Small intestine (tissue), 7 donors: Measurements from ENCODE around the gene XRCC2. TPM values are rescaled to one million over a fixed set of nuclear protein-coding genes. Genes with fewer than 3 reads are reported as not detected.

Source experiments
- DNase-seq, 2 donors: peaks; one replicate each; pipeline versions ENCODE4 v3.0.0 to v3.0.0-alpha.2; 2013
- FAIRE-seq: peaks from 2 replicates; lab custom pipeline; 2012; peaks lifted over from hg19 to GRCh38; lab: Jason Lieb, UNC
- H3K27ac ChIP-seq, 3 donors: one replicate each; pipeline ENCODE4 v1.5.1; 2013; ENCODE audit warnings: low read length in 2 of 3, mild to moderate bottlenecking in 2 of 3, control low read depth in 1 of 3, inconsistent platforms in 1 of 3, low read depth in 1 of 3, moderate library complexity in 1 of 3
- H3K27me3 ChIP-seq, 3 donors: one replicate each; pipeline ENCODE4 v1.6.1; 2013; ENCODE audit warnings: low read length in 3 of 3, inconsistent platforms in 1 of 3; ENCODE audit not compliant: control insufficient read depth in 3 of 3, insufficient read depth in 3 of 3
- H3K36me3 ChIP-seq, 3 donors: one replicate each; pipeline ENCODE4 v1.6.1; 2013; ENCODE audit warnings: low read length in 3 of 3, inconsistent platforms in 1 of 3, low read depth in 1 of 3, mild to moderate bottlenecking in 1 of 3, moderate library complexity in 1 of 3; ENCODE audit not compliant: control insufficient read depth in 3 of 3, insufficient read depth in 2 of 3
- H3K4me1 ChIP-seq, 3 donors: one replicate each; pipeline ENCODE4 v1.6.1; 2013; ENCODE audit warnings: low read length in 2 of 3, inconsistent platforms in 1 of 3, low read depth in 1 of 3, mild to moderate bottlenecking in 1 of 3, moderate library complexity in 1 of 3; ENCODE audit not compliant: control insufficient read depth in 3 of 3, insufficient read depth in 2 of 3
- H3K4me3 ChIP-seq, 3 donors: one replicate each; pipeline ENCODE4 v1.5.1; 2013; ENCODE audit warnings: low read length in 3 of 3, control low read depth in 1 of 3, inconsistent platforms in 1 of 3, low read depth in 1 of 3, mild to moderate bottlenecking in 1 of 3, moderate library complexity in 1 of 3
- H3K9me3 ChIP-seq, 2 donors: one replicate each; pipeline ENCODE4 v1.6.1; 2013; ENCODE audit warnings: low read depth in 1 of 2, low read length in 1 of 2; ENCODE audit not compliant: control insufficient read depth in 2 of 2, insufficient read depth in 1 of 2
- WGBS, 3 donors: extraction: QIAGEN DNeasy Blood & Tissue Kit; methylation state at CpG; one replicate each; pipeline ENCODE4 v1.1.7; 2013; 5-methylcytosine and 5-hydroxymethylcytosine counted together
- polyA plus RNA-seq, 4 donors: library from polyadenylated mRNA; stranded (reverse) in 3 of 4; unstranded in 1 of 4; fragments of 200-250 nt in 3 of 4; fragments of 120-200 nt in 1 of 4; gene quantifications; one replicate each; pipeline versions ENCODE4 v1.2.1 to v1.2.3, GENCODE V29; 2013
- donor health status: healthy with polysubstance abuse.
- donor health status: control.
- donor health status: control.
- donor health status: Bipolar disorder and iron deficiency.
- donor health status: healthy.

The XRCC2 gene
- polyA plus RNA-seq, 4 donors = 1.9 to 5.9 TPM; not detected in 2

GRCh38 chr7:152619027-152619739 lies 56.8 kb downstream of the XRCC2 start:
- H3K4me1 ChIP-seq = no peaks in the 10 kb centered on the region
- no peaks in the 10 kb centered on the region for H3K9me3 ChIP-seq
- no peak for DNase-seq
- FAIRE-seq = no peak
- H3K27me3 ChIP-seq = no peaks in the 10 kb centered on the region
- no peak overlapping the region for H3K4me3 ChIP-seq
- no peaks in the 10 kb centered on the region for H3K36me3 ChIP-seq
- 90 to 96% (median 95%) methylated on average over 11 of the region's 11 CpGs for WGBS, 3 donors
- no peak overlapping the region for H3K27ac ChIP-seq

GRCh38 chr7:152618427-152618826 lies 57.5 kb downstream of the XRCC2 start:
- FAIRE-seq = no peak
- no peaks in the 10 kb centered on the region for H3K9me3 ChIP-seq

GRCh38 chr7:152617056-152617455 lies 58.9 kb downstream of the XRCC2 start:
- DNase-seq (no peak), FAIRE-seq (no peak)
- Histone ChIP-seq H3K4me1 (no peaks in the 10 kb centered on the region), H3K27me3 (no peaks in the 10 kb centered on the region), H3K4me3 (no peak overlapping the region), H3K9me3 (no peaks in the 10 kb centered on the region), H3K36me3 (no peaks in the 10 kb centered on the region), H3K27ac (no peak overlapping the region)
- WGBS, 3 donors = 74 to 85% (median 84%) methylated on average over 5 of the region's 5 CpGs

More at GRCh38 chr7:152618427-152618826, 57.5 kb downstream of the XRCC2 start:
- Histone ChIP-seq H3K27ac (no peak overlapping the region), H3K36me3 (no peaks in the 10 kb centered on the region), H3K27me3 (no peaks in the 10 kb centered on the region), H3K4me1 (no peaks in the 10 kb centered on the region), H3K4me3 (no peak overlapping the region)
- no peak for DNase-seq
- 92 to 96% (median 96%) methylated on average over 5 of the region's 5 CpGs for WGBS, 3 donors

DNA sequence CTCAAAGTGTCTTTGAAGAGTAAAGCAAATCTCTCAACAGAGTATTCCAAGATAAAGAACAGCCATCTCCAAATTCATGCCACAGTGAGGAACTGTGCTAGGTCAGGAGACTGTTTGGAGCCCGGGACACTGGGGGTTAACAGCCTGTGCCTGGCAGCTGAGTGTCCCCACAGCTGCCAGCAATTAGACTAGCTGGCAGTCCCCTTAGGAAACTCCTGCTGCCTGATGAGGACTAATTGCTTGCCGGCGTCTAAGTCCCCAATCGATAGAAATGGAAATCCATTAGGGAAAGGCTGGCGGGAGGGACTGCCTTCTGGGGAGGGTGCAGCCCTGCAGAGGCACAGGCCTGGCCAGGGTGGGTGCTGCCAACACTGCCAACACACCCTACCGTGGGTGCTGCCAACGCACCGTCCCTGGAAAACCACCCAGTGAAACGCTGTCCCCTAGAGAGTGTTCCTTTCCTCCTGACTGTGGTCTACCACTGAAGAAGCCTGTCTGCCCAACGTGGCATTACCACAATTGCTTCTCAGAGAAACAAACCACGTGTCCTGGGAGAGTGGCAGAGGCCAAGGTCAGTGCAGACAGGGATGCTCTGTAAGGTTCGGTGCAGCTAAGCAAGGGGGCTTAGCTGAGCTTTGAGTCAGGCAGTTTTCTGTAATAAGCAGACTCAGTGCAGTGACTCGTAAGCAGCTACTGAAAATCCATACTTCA lies 60.8 kb downstream of the XRCC2 start:
- H3K4me1 ChIP-seq = no peaks in the 10 kb centered on the region
- no peak overlapping the region for H3K27ac ChIP-seq
- H3K9me3 ChIP-seq = no peaks in the 10 kb centered on the region
- FAIRE-seq (no peak), DNase-seq (peak; percentile 2 to 14)
- H3K4me3 ChIP-seq = no peak overlapping the region
- no peaks in the 10 kb centered on the region for H3K27me3 ChIP-seq
- no peaks in the 10 kb centered on the region for H3K36me3 ChIP-seq
- WGBS, 3 donors = 16 to 35% (median 23%) methylated on average over 13 of the region's 13 CpGs

- Histone ChIP-seq H3K36me3 (no peaks in the 10 kb centered on the region), H3K4me3 (no peak overlapping the region), H3K9me3 (no peaks in the 10 kb centered on the region), H3K4me1 (no peaks in the 10 kb centered on the region), H3K27ac (no peak overlapping the region), H3K27me3 (no peaks in the 10 kb centered on the region)
- 70 to 80% (median 79%) methylated on average over 4 of the region's 4 CpGs for WGBS, 3 donors
- no peak for FAIRE-seq
- no peak for DNase-seq
These were observed 67.3 kb downstream of the XRCC2 start for GRCh38 chr7:152608656-152609055.

DNA sequence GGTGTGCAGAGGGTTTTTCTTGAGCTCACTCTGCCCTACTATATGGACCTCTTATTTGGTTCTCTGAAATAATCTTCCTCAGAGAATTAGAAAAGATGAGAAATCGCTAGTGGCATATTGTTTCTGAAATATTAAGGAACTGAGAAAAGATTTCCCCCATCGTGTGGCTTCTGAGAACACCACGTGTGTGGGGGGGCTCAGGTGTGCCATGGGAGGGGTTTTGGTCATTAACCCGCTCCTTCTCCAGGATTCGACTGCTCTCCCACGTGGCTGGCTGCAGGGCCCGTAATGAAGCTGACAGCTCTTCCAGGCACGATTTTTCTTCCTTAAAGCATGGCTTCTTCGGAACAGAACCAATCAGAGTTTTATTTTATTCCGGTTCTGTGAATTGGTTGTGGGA lies 67.7 kb downstream of the XRCC2 start:
- Histone ChIP-seq H3K4me3 (no peak overlapping the region), H3K9me3 (no peaks in the 10 kb centered on the region), H3K27ac (no peak overlapping the region), H3K27me3 (no peaks in the 10 kb centered on the region), H3K36me3 (no peaks in the 10 kb centered on the region), H3K4me1 (no peaks in the 10 kb centered on the region)
- 70 to 73% (median 72%) methylated on average over 10 of the region's 10 CpGs for WGBS, 3 donors
- DNase-seq (no peak), FAIRE-seq (no peak)

GRCh38 chr7:152607007-152607406 lies 68.9 kb downstream of the XRCC2 start:
- H3K4me1 ChIP-seq = no peaks in the 10 kb centered on the region
- H3K9me3 ChIP-seq = no peaks in the 10 kb centered on the region
- WGBS, 3 donors = 69 to 87% (median 85%) methylated on average over 2 of the region's 2 CpGs
- DNase-seq (no peak), FAIRE-seq (no peak)
- no peak overlapping the region for H3K27ac ChIP-seq
- no peak overlapping the region for H3K4me3 ChIP-seq
- H3K27me3 ChIP-seq = no peaks in the 10 kb centered on the region
- H3K36me3 ChIP-seq = no peaks in the 10 kb centered on the region

GRCh38 chr7:152602962-152603361 lies 73.0 kb downstream of the XRCC2 start:
- DNase-seq (no peak), FAIRE-seq (no peak)
- H3K36me3 ChIP-seq = no peaks in the 10 kb centered on the region
- 63 to 77% (median 70%) methylated on average over 6 of the region's 6 CpGs for WGBS, 3 donors
- H3K4me1 ChIP-seq = no peaks in the 10 kb centered on the region
- no peaks in the 10 kb centered on the region for H3K9me3 ChIP-seq
- H3K4me3 ChIP-seq = no peak overlapping the region
- no peak overlapping the region for H3K27ac ChIP-seq
- no peaks in the 10 kb centered on the region for H3K27me3 ChIP-seq
